ENCODE results near the gene RALGPS1.

GRCh38 chr9:126974594-126974993 lies 60.0 kb downstream of the RALGPS1 start:
- TF ChIP-seq CTCF (IDR thresholded peaks at IDR 0.05) (no peak), POLR2A (IDR thresholded peaks at IDR 0.05) (no peak)
